CD14-positive monocyte (primary cell): ENCODE results near the gene SLC9A8. TPM values are rescaled to one million over a fixed set of nuclear protein-coding genes. Genes with fewer than 3 reads are reported as not detected.
"Not testable (repeated sequence)": the region's sequence is repeated elsewhere in the genome, so short reads cannot be mapped to it uniquely, and the experiment has no call there.

Experiments used
- DNase-seq, 3 donors: peaks; one replicate each; pipeline ENCODE4 v3.0.0-alpha.2; 2011 to 2022
- H2AFZ ChIP-seq: 2 replicates; pipeline ENCODE4 v1.6.0; 2012; ENCODE audit warnings: mild to moderate bottlenecking, low read depth, low read length, inconsistent platforms; ENCODE audit not compliant: insufficient read depth, poor library complexity, severe bottlenecking
- H3K27ac ChIP-seq, 2 donors: 1 replicate in 1 of 2; 2 replicates in 1 of 2; pipeline ENCODE4 v1.5.1; 2012 to 2013; ENCODE audit warnings: low read length in 2 of 2, control low read depth in 1 of 2, inconsistent platforms in 1 of 2, low read depth in 1 of 2, mild to moderate bottlenecking in 1 of 2
- H3K27me3 ChIP-seq, 2 donors: one replicate each; pipeline versions ENCODE4 v1.6.0 to v1.6.1; 2011 to 2013; ENCODE audit warnings: low read length in 2 of 2; ENCODE audit not compliant: control insufficient read depth in 2 of 2, insufficient read depth in 2 of 2
- H3K36me3 ChIP-seq, 2 donors: replicated peaks in 1 of 2; 1 replicate in 1 of 2; 2 replicates in 1 of 2; pipeline versions ENCODE4 v1.5.1 to v1.6.1; 2012 to 2013; ENCODE audit warnings: low read length in 2 of 2, control low read depth in 1 of 2, inconsistent platforms in 1 of 2, mild to moderate bottlenecking in 1 of 2; ENCODE audit not compliant: insufficient read depth in 2 of 2, control insufficient read depth in 1 of 2
- H3K4me1 ChIP-seq, 2 donors: 1 replicate in 1 of 2; 2 replicates in 1 of 2; pipeline versions ENCODE4 v1.5.1 to v1.6.1; 2012 to 2013; ENCODE audit warnings: low read length in 2 of 2, control low read depth in 1 of 2, inconsistent platforms in 1 of 2, mild to moderate bottlenecking in 1 of 2, moderate library complexity in 1 of 2; ENCODE audit not compliant: insufficient read depth in 2 of 2, control insufficient read depth in 1 of 2
- H3K4me2 ChIP-seq: replicated peaks from 2 replicates; pipeline ENCODE3; 2012; ENCODE audit warnings: low read length, moderate library complexity, mild to moderate bottlenecking; ENCODE audit not compliant: poor library complexity, severe bottlenecking; ENCODE audit errors: extremely low read depth
- H3K4me3 ChIP-seq, 3 experiments: fragments of 200-600 bp in 1 of 3; sonication (generic) in 1 of 3; replicated peaks in 1 of 3; 1 replicate in 2 of 3; 2 replicates in 1 of 3; pipeline ENCODE4 v1.5.1; 2011 to 2013; ENCODE audit warnings: low read length in 3 of 3, mild to moderate bottlenecking in 3 of 3, control low read depth in 2 of 3, low read depth in 2 of 3, inconsistent platforms in 1 of 3, moderate library complexity in 1 of 3
- H3K79me2 ChIP-seq: 2 replicates; pipeline ENCODE4 v1.6.0; 2012; ENCODE audit warnings: mild to moderate bottlenecking, control low read depth, inconsistent platforms, low read length, moderate library complexity; ENCODE audit not compliant: insufficient read depth
- H3K9ac ChIP-seq: 2 replicates; pipeline ENCODE4 v1.6.0; 2017; ENCODE audit warnings: low read length, mild to moderate bottlenecking; ENCODE audit not compliant: insufficient read depth, poor library complexity, severe bottlenecking
- H3K9me3 ChIP-seq, 2 donors: replicated peaks in 1 of 2; 1 replicate in 1 of 2; 2 replicates in 1 of 2; pipeline versions ENCODE4 v1.5.1 to v1.6.1; 2012 to 2013; ENCODE audit warnings: low read length in 2 of 2, control low read depth in 1 of 2; ENCODE audit not compliant: control insufficient read depth in 1 of 2, insufficient read depth in 1 of 2
- H4K20me1 ChIP-seq: 2 replicates; pipeline ENCODE4 v1.6.0; 2012; ENCODE audit warnings: mild to moderate bottlenecking, low read length, control low read depth, moderate library complexity; ENCODE audit not compliant: insufficient read depth
- H3K27ac Mint-ChIP-seq, 7 donors: one replicate each; pipeline ENCODE4 v1.8.0; 2020; ENCODE audit warnings: mild to moderate bottlenecking in 7 of 7, mixed read lengths in 7 of 7, moderate library complexity in 6 of 7, inconsistent platforms in 2 of 7
- H3K27me3 Mint-ChIP-seq, 3 donors: one replicate each; pipeline ENCODE4 v1.8.0; 2021 to 2022; ENCODE audit warnings: low read depth in 3 of 3, mild to moderate bottlenecking in 3 of 3, mixed read lengths in 3 of 3, moderate library complexity in 3 of 3, inconsistent platforms in 1 of 3
- H3K36me3 Mint-ChIP-seq, 2 donors: one replicate each; pipeline ENCODE4 v1.8.0; 2020; ENCODE audit warnings: mixed read lengths in 2 of 2, inconsistent platforms in 1 of 2, mild to moderate bottlenecking in 1 of 2
- H3K4me1 Mint-ChIP-seq: one replicate; pipeline ENCODE4 v1.8.0; 2020; ENCODE audit warnings: mild to moderate bottlenecking, mixed read lengths
- H3K4me3 Mint-ChIP-seq, 2 donors: one replicate each; pipeline ENCODE4 v1.8.0; 2020; ENCODE audit warnings: mild to moderate bottlenecking in 2 of 2, mixed read lengths in 2 of 2, moderate library complexity in 1 of 2
- H3K9me3 Mint-ChIP-seq, 7 donors: one replicate each; pipeline ENCODE4 v1.8.0; 2020 to 2022; ENCODE audit warnings: mixed read lengths in 7 of 7, mild to moderate bottlenecking in 6 of 7, moderate library complexity in 6 of 7, inconsistent platforms in 2 of 7
- WGBS: methylation state at CpG from one replicate; pipeline ENCODE4 v1.1.5; 2013; ENCODE audit warnings: missing lambda C conversion rate; ENCODE audit not compliant: insufficient coverage; 5-methylcytosine and 5-hydroxymethylcytosine counted together
- intact Hi-C, 2 donors: fragments of 100-400 bp; cut with micrococcal nuclease; formaldehyde crosslinking; loops; one replicate each; pipeline versions ENCODE4 v1.15.0 to v1.15.1; 2023
- polyA plus RNA-seq, 3 donors: library from polyadenylated mRNA; depleted of rRNA in 1 of 3; unstranded in 2 of 3; stranded (reverse) in 1 of 3; fragments of 300-500 nt in 2 of 3; fragments of >200 nt in 1 of 3; fragmentation: Illumina TruSeq in 2 of 3; gene quantifications; 1 replicate in 2 of 3; 2 replicates in 1 of 3; pipeline ENCODE4 v1.2.3, GENCODE V29; 2012 to 2021
- TF ChIP-seq, protein P1 (sequence below): fragments of 200-600 bp; IDR thresholded peaks from one replicate; pipeline ENCODE4 v1.8.0; 2022; ENCODE audit warnings: antibody characterized with exemption, mild to moderate bottlenecking

SLC9A8 gene
- polyA plus RNA-seq, 3 donors: 3.0 to 14.6 (median 3.3) TPM

- intact Hi-C loops: no loop called here
- Histone ChIP-seq H3K4me2 (peak overlapping the region; percentile 64), H3K27me3 (no peaks in the 10 kb centered on the region), H3K4me1 (peaks cover 94 to 100% of the 10 kb centered on the region in 2 donors), H3K36me3 (no peaks in the 10 kb centered on the region), H3K9me3 (no peaks in the 10 kb centered on the region), H3K27ac (peak overlapping the region; percentile 63 to 80), H4K20me1 (no peaks in the 10 kb centered on the region), H3K79me2 (peaks cover 17% of the 10 kb centered on the region), H2AFZ (peak overlapping the region; percentile 14), H3K9ac (peak overlapping the region; percentile 52), H3K4me3 (peak overlapping the region in 1 of 3 experiments; percentile 55)
- Mint-ChIP-seq H3K36me3 (peaks cover 3 to 12% of the 10 kb centered on the region in 2 donors), H3K4me1 (peaks cover 99% of the 10 kb centered on the region), H3K4me3 (peak overlapping the region; percentile 48 to 54), H3K9me3 (peaks cover 0 to 6% (median 0%) of the 10 kb centered on the region in 7 donors), H3K27ac (peak overlapping the region; percentile 79 to 92 (median 85)), H3K27me3 (no peaks in the 10 kb centered on the region)
- 57% methylated on average over 6 of the region's 12 CpGs for WGBS
- TF ChIP-seq, protein P1, sequence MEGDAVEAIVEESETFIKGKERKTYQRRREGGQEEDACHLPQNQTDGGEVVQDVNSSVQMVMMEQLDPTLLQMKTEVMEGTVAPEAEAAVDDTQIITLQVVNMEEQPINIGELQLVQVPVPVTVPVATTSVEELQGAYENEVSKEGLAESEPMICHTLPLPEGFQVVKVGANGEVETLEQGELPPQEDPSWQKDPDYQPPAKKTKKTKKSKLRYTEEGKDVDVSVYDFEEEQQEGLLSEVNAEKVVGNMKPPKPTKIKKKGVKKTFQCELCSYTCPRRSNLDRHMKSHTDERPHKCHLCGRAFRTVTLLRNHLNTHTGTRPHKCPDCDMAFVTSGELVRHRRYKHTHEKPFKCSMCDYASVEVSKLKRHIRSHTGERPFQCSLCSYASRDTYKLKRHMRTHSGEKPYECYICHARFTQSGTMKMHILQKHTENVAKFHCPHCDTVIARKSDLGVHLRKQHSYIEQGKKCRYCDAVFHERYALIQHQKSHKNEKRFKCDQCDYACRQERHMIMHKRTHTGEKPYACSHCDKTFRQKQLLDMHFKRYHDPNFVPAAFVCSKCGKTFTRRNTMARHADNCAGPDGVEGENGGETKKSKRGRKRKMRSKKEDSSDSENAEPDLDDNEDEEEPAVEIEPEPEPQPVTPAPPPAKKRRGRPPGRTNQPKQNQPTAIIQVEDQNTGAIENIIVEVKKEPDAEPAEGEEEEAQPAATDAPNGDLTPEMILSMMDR: no peak
- DNase-seq: peak in 1 of 3 donors; percentile 32
Observed at GRCh38 chr20:49893242-49894072, 80.8 kb downstream of the SLC9A8 start.

DNA sequence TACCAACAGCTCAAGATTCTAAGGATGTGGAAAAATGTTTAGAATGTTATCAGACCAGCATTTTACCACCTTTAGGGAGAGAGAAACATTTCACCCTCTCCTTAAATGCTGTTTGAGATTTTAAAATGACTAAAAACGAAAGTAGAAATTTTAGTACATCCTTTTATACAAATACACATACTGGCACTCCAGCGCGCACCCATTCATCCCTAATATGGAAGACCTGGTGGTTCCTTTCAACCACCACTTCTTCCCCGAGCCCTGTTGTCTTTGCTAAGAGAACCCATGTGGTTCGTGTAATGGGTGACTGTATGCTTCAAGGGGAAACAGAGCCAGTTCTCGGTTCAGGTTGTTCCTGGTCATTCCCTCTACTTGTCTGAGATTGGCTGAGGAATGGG lies 81.4 kb downstream of the SLC9A8 start:
- Mint-ChIP-seq H3K9me3 (peaks cover 0 to 6% (median 0%) of the 10 kb centered on the region in 7 donors), H3K27me3 (no peaks in the 10 kb centered on the region), H3K27ac (peak overlapping the region; percentile 67 to 91 (median 85)), H3K36me3 (peaks cover 0 to 6% of the 10 kb centered on the region in 2 donors), H3K4me3 (peak overlapping the region; percentile 48 to 54), H3K4me1 (peaks cover 96% of the 10 kb centered on the region)
- Histone ChIP-seq H4K20me1 (no peaks in the 10 kb centered on the region), H2AFZ (peak overlapping the region; percentile 14), H3K36me3 (no peaks in the 10 kb centered on the region), H3K4me3 (peak overlapping the region in 1 of 3 experiments; percentile 55), H3K9me3 (no peaks in the 10 kb centered on the region), H3K27ac (peak overlapping the region; percentile 63 to 80), H3K4me2 (peak overlapping the region; percentile 54), H3K9ac (peak overlapping the region; percentile 9), H3K27me3 (no peaks in the 10 kb centered on the region), H3K79me2 (peaks cover 17% of the 10 kb centered on the region), H3K4me1 (peaks cover 87 to 97% of the 10 kb centered on the region in 2 donors)
- TF ChIP-seq, protein P1: no peak
- DNase-seq: peak in 1 of 3 donors; percentile 28
- intact Hi-C loops: no loop called here
- no CpG with 5 or more reads among the region's 6 CpGs for WGBS

DNA sequence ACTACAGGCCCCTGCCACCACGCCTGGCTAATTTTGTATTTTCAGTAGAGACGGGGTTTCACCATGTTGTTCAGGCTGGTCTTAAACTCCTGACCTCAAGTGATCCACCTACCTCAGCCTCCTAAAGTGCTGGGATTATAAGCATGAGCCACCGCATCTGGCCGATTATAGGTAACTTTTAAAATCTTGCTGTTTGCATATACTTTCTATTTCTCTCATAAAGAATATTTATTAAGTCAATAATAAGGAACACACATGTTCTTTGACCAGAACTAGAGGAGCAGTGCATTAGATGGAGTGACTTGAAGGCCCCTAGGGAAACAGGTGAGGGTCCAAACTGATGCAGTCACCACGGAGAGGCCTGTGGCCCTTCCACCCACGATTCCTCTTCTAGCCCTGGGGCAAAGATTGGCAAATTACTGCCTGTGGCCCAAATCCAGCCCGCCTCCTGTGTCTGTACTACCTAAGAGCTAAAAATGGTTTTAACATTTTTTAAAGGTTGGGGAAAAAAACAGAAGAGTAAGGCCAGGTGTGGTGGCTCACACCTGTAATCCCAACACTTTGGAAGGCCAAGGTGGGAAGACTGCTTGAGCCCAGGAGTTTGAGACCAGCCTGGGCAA lies 83.0 kb downstream of the SLC9A8 start:
- H2AFZ ChIP-seq, H3K4me3 Mint-ChIP-seq, H3K27me3 Mint-ChIP-seq, intact Hi-C loops, H3K9me3 ChIP-seq, H3K9me3 Mint-ChIP-seq, H3K27me3 ChIP-seq, H3K36me3 Mint-ChIP-seq, DNase-seq, H3K36me3 ChIP-seq, H4K20me1 ChIP-seq: not testable (repeated sequence)
- H3K9ac ChIP-seq: peak overlapping the region; percentile 23
- peak overlapping the region; percentile 73 to 92 (median 88) for H3K27ac Mint-ChIP-seq
- peaks cover 81% of the 10 kb centered on the region for H3K4me1 Mint-ChIP-seq
- H3K4me2 ChIP-seq: peak overlapping the region; percentile 63
- peak overlapping the region in 1 of 3 experiments; percentile 54 for H3K4me3 ChIP-seq
- H3K27ac ChIP-seq: peak overlapping the region; percentile 67 to 79
- H3K79me2 ChIP-seq: peaks cover 17% of the 10 kb centered on the region
- WGBS: 90% methylated on average over 2 of the region's 7 CpGs
- peaks cover 72 to 82% of the 10 kb centered on the region in 2 donors for H3K4me1 ChIP-seq
